ENCODE results near the gene PDXK.

The PDXK gene

DNA sequence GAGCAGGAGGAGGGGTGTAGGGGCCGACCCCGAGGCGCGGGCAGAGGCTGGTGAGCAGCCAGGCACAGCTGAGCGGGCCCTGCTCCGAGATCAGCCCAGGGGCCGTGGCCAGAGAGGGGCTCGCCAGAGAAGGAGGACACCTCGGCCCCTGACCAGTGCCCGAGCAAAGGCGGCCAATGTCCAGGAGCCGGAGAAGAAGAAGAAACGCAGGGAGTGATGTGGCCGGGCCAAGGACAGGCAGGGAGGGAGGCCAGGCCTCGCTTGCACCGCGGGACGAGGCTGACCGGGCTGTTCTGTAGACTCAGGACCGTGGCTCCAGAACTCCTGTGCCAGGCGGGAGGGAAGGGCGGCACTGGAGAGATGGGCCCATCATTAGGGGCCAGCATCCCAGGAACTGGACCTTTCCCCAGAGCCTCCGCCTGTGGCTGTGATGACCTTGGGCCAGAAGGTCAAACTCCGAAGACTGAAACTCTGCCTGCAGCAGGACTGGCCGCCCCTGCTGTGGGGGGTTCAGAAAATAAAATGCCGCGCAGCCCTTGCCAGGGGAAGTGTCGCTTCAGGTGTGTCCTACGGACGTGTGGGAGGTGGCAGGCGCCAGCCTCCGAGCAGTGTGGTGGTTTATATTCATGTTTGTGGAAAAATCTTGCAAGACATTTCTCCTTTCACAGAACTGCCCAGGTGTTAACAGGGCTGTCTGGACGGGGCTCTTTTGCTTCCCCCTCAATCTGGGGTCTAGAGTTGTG, 84.8 kb downstream of the PDXK start:
- no peak for DNase-seq (ENCODE audit: low read depth)
- H3K4me3 ChIP-seq (ENCODE audit: control insufficient read depth, low read depth, low read length) = no peak overlapping the region
- TF ChIP-seq CTCF (IDR thresholded peaks at IDR 0.05; ENCODE audit: control insufficient read depth, insufficient read depth, low read depth, low read length, missing control alignments) = no peak

GRCh38 chr21:43805275-43805800, 86.4 kb downstream of the PDXK start:
- H3K4me3 ChIP-seq (ENCODE audit: control insufficient read depth, low read depth, low read length) = no peak overlapping the region
- DNase-seq (ENCODE audit: low read depth) = no peak
- no peak for TF ChIP-seq CTCF (IDR thresholded peaks at IDR 0.05; ENCODE audit: control insufficient read depth, insufficient read depth, low read depth, low read length, missing control alignments)

GRCh38 chr21:43806017-43806710, 87.2 kb downstream of the PDXK start:
- no peak overlapping the region for H3K4me3 ChIP-seq (ENCODE audit: control insufficient read depth, low read depth, low read length)
- no peak for DNase-seq (ENCODE audit: low read depth)
- no peak for TF ChIP-seq CTCF (IDR thresholded peaks at IDR 0.05; ENCODE audit: control insufficient read depth, insufficient read depth, low read depth, low read length, missing control alignments)

- H3K4me3 ChIP-seq (ENCODE audit: control insufficient read depth, low read depth, low read length) = no peak overlapping the region
- TF ChIP-seq CTCF (IDR thresholded peaks at IDR 0.05; ENCODE audit: control insufficient read depth, insufficient read depth, low read depth, low read length, missing control alignments) = no peak
- DNase-seq (ENCODE audit: low read depth) = no peak
These were observed 89.4 kb downstream of the PDXK start for GRCh38 chr21:43808367-43808766.

GRCh38 chr21:43808832-43809251, 89.9 kb downstream of the PDXK start:
- DNase-seq (ENCODE audit: low read depth) = no peak
- H3K4me3 ChIP-seq (ENCODE audit: control insufficient read depth, low read depth, low read length) = no peak overlapping the region
- no peak for TF ChIP-seq CTCF (IDR thresholded peaks at IDR 0.05; ENCODE audit: control insufficient read depth, insufficient read depth, low read depth, low read length, missing control alignments)

DNA sequence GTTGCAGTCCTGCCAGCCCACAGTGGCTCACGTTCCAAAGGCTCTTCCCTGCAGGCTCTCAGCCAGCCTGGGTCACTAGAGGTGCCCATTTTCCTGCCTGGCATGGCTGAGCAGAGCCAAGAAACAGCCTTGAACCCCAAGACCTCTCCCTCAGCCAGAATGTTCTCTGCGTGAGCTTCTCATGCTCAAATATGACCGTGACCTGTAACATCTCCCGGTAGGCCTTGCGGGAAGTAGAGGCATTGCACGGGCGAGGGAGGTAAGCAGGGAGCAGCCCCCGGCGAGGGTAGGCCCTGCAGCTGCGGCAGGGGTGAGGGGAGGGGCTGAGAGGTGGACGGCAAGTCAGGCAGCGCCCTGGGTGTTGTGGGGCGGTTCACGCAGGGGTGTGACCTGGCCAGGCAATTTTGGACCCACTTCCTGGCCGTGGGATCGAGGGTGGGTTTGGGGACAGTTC, 90.4 kb downstream of the PDXK start:
- no peak for TF ChIP-seq CTCF (IDR thresholded peaks at IDR 0.05; ENCODE audit: control insufficient read depth, insufficient read depth, low read depth, low read length, missing control alignments)
- no peak overlapping the region for H3K4me3 ChIP-seq (ENCODE audit: control insufficient read depth, low read depth, low read length)
- DNase-seq (ENCODE audit: low read depth) = no peak

Measured in AG09309 (cell line).